Endothelial cell of umbilical vein (primary cell): ENCODE results near the gene NCKAP5. TPM values are rescaled to one million over a fixed set of nuclear protein-coding genes. Genes with fewer than 3 reads are reported as not detected.

Experiments used
- BruUV-seq: library from RNA; stranded (reverse); fragments of 400-500 nt; replicated peaks from 2 replicates; lab custom pipeline; 2021; lab: Mats Ljungman, UMichigan
- CTCF ChIA-PET: fragments of 300-600, 350-600 bp; sonication (Branson Sonifier 250); formaldehyde crosslinking; loops from one replicate; lab custom pipeline; 2021; ENCODE audit warnings: antibody characterized with exemption, inconsistent platforms; lab: Charles Lee
- POLR2A ChIA-PET: fragments of 300-600, 350-600 bp; sonication (Branson Sonifier 250); formaldehyde crosslinking; loops from one replicate; lab custom pipeline; 2021; ENCODE audit warnings: antibody characterized with exemption, inconsistent platforms; lab: Charles Lee
- DNase-seq: peaks from one replicate; pipeline ENCODE4 v3.0.0-alpha.2; 2011; ENCODE audit warnings: low read depth, low spot score
- FAIRE-seq: peaks from 2 replicates; lab custom pipeline; 2011; peaks lifted over from hg19 to GRCh38; lab: Jason Lieb, UNC
- H2AFZ ChIP-seq: 2 replicates; pipeline ENCODE4 v1.6.0; 2012; ENCODE audit warnings: low read depth, low read length, control low read depth, inconsistent platforms
- H3K27ac ChIP-seq: 2 replicates; pipeline ENCODE4 v1.5.1; 2011; ENCODE audit warnings: low read depth, mild to moderate bottlenecking, control low read depth, low read length, moderate library complexity; ENCODE audit not compliant: insufficient read depth
- H3K27me3 ChIP-seq, 2 experiments: 2 replicates each; pipeline versions ENCODE4 v1.6.0 to v1.6.1; 2011; ENCODE audit warnings: low read length in 2 of 2, mixed read lengths in 1 of 2; ENCODE audit not compliant: control insufficient read depth in 2 of 2, insufficient read depth in 2 of 2
- H3K36me3 ChIP-seq, 2 experiments: 2 replicates in 1 of 2; 3 replicates in 1 of 2; pipeline ENCODE4 v1.5.1; 2011; ENCODE audit warnings: low read length in 2 of 2, mild to moderate bottlenecking in 1 of 2, moderate library complexity in 1 of 2; ENCODE audit not compliant: control insufficient read depth in 2 of 2, insufficient read depth in 2 of 2; ENCODE audit errors: extremely low read depth in 1 of 2
- H3K4me1 ChIP-seq: 3 replicates; pipeline ENCODE4 v1.5.1; 2011; ENCODE audit warnings: mild to moderate bottlenecking, low read length; ENCODE audit not compliant: control insufficient read depth, insufficient read depth; ENCODE audit errors: extremely low read depth
- H3K4me2 ChIP-seq: 2 replicates; pipeline ENCODE4 v1.6.1; 2011; ENCODE audit warnings: low read length, control low read depth, mixed read lengths; ENCODE audit not compliant: insufficient read depth
- H3K4me3 ChIP-seq, 3 experiments: fragments of 200-600 bp in 1 of 3; sonication (generic), shearing (Covaris generic) in 1 of 3; replicated peaks in 1 of 3; 2 replicates each; pipeline ENCODE4 v1.5.1; 2011 to 2016; ENCODE audit warnings: control low read depth in 3 of 3, low read length in 3 of 3, mild to moderate bottlenecking in 2 of 3, inconsistent platforms in 1 of 3, low read depth in 1 of 3, moderate library complexity in 1 of 3; ENCODE audit not compliant: insufficient read depth in 1 of 3
- H3K79me2 ChIP-seq: 2 replicates; pipeline ENCODE4 v1.6.0; 2012; ENCODE audit warnings: low read length, inconsistent platforms; ENCODE audit not compliant: control insufficient read depth, insufficient read depth
- H3K9ac ChIP-seq: replicated peaks from 2 replicates; pipeline ENCODE3; 2011; ENCODE audit warnings: low read length, control low read depth; ENCODE audit not compliant: insufficient read depth; ENCODE audit errors: extremely low read depth
- H3K9me1 ChIP-seq: replicated peaks from 3 replicates; pipeline ENCODE4 v1.6.0; 2011; ENCODE audit warnings: mild to moderate bottlenecking, low read length; ENCODE audit not compliant: control insufficient read depth, insufficient read depth; ENCODE audit errors: extremely low read depth
- H3K9me3 ChIP-seq: replicated peaks from 2 replicates; pipeline ENCODE4 v1.5.1; 2012; ENCODE audit warnings: low read length, inconsistent platforms; ENCODE audit not compliant: control insufficient read depth, insufficient read depth
- H4K20me1 ChIP-seq: replicated peaks from 2 replicates; pipeline ENCODE3; 2011; ENCODE audit warnings: mild to moderate bottlenecking, low read length; ENCODE audit not compliant: control insufficient read depth, insufficient read depth; ENCODE audit errors: extremely low read depth
- CTCF ChIP-seq, 2 donors: IDR thresholded peaks; 1 replicate in 1 of 2; 2 replicates in 1 of 2; pipeline ENCODE4 v1.5.1; 2011; ENCODE audit warnings: low read length in 2 of 2, mild to moderate bottlenecking in 2 of 2, moderate library complexity in 2 of 2, control low read depth in 1 of 2, inconsistent platforms in 1 of 2, low read depth in 1 of 2; ENCODE audit not compliant: insufficient read depth in 1 of 2; ENCODE audit errors: extremely low read depth in 1 of 2
- EZH2 ChIP-seq: IDR thresholded peaks from 2 replicates; pipeline ENCODE4 v1.6.1; 2012; ENCODE audit warnings: borderline replicate concordance, low read depth, mild to moderate bottlenecking, moderate library complexity, low read length, inconsistent platforms; ENCODE audit not compliant: severe bottlenecking
- GATA2 ChIP-seq: IDR thresholded peaks from 2 replicates; pipeline ENCODE4 v1.7.0; 2011; ENCODE audit warnings: low read depth, mild to moderate bottlenecking, moderate library complexity, mixed read lengths, low read length; ENCODE audit not compliant: insufficient read length, insufficient read depth
- JUN ChIP-seq: IDR thresholded peaks from 2 replicates; pipeline ENCODE4 v1.6.1; 2011; ENCODE audit warnings: borderline replicate concordance, low read depth; ENCODE audit not compliant: insufficient read length, insufficient read depth
- POLR2A ChIP-seq: IDR thresholded peaks from 2 replicates; pipeline ENCODE4 v1.6.1; 2012; ENCODE audit warnings: low read depth, mild to moderate bottlenecking, control low read depth, low read length
- POLR2AphosphoS5 ChIP-seq: IDR thresholded peaks from 2 replicates; pipeline ENCODE4 v1.6.1; 2012; ENCODE audit warnings: low read depth, mild to moderate bottlenecking, control low read depth, low read length, moderate library complexity; ENCODE audit not compliant: insufficient read depth
- dilution Hi-C: fragments of 300-500 bp; cut with MboI; formaldehyde crosslinking; loops from one replicate; pipeline ENCODE4 v1.15.0; 2019; ENCODE audit warnings: low sequenced_read_pairs; ENCODE audit not compliant: extremely low pct_ligation_motif_present
- intact Hi-C: fragments of 100-400 bp; cut with micrococcal nuclease; formaldehyde crosslinking; loops from one replicate; pipeline ENCODE4 v1.10.0; 2022
- polyA plus RNA-seq, 4 experiments: library from polyadenylated mRNA; depleted of rRNA in 3 of 4; stranded (reverse) in 3 of 4; unstranded in 1 of 4; fragments of >200 nt; gene quantifications; 2 replicates each; pipeline versions ENCODE4 v1.2.1 to v1.2.3, GENCODE V29; 2011 to 2012; ENCODE audit warnings: missing spikeins in 1 of 4
- total RNA-seq: library from RNA; stranded (reverse); gene quantifications from 2 replicates; pipeline ENCODE4 v1.2.3, GENCODE V29; 2021
- TF ChIP-seq, protein P1 (sequence below): IDR thresholded peaks from 2 replicates; pipeline ENCODE4 v1.6.1; 2011; ENCODE audit not compliant: insufficient read depth, insufficient read length

Gene NCKAP5
- total and polyA plus RNA-seq, 2 donors (not counting 3 experiments of a cell fraction or from before 2014, with no cell fraction given) = 0.47 to 3.3 TPM

DNA sequence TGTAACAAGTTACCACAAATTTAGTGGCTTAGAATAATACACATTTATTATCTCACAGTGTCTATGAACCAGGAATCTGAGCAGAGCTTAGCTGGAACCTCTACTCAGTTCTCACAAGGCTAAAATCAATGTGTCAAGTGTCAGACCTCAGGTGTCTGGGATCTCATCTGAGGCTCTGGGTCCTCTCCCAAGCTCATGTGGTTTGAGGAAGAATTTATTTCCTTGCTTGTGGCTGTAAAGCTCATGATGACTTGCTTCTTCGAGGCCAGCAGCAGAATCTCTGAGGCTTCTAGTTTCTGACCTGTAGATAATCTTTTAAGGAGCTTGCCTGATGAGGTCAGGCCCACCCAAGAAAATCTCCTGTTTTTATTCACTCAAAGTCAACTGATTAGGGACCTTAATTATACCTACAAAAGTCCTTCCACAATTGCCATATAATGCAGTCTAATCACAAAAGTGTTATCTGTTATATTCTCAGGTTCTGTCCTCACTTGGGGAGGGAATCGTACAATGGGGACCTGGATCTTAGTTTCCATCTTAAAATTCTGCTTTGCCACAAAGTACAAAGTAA is 14.3 kb downstream of the NCKAP5 start:
- CTCF ChIA-PET = no interaction called here
- no TSS peak for BruUV-seq
- Histone ChIP-seq H2AFZ (no peak overlapping the region), H3K4me2 (no peak overlapping the region), H3K9me1 (no peaks in the 10 kb centered on the region), H3K9ac (no peak overlapping the region), H3K79me2 (no peaks in the 10 kb centered on the region), H3K27ac (no peak overlapping the region), H4K20me1 (no peaks in the 10 kb centered on the region), H3K4me3 (no peak overlapping the region), H3K4me1 (no peaks in the 10 kb centered on the region), H3K9me3 (no peaks in the 10 kb centered on the region), H3K27me3 (no peaks in the 10 kb centered on the region), H3K36me3 (no peaks in the 10 kb centered on the region)
- POLR2A ChIA-PET = no interaction called here
- dilution Hi-C loops = no loop called here
- DNase-seq = no peak
- TF ChIP-seq EZH2 (no peak), GATA2 (no peak), CTCF (IDR thresholded peaks at IDR 0.05; ENCODE audit: extremely low read depth in 1 of 2, insufficient read depth in 1 of 2, low read depth in 1 of 2, low read length in 2 of 2) (no peak), POLR2AphosphoS5 (no peak), JUN (no peak), POLR2A (no peak)
- TF ChIP-seq, protein P1, sequence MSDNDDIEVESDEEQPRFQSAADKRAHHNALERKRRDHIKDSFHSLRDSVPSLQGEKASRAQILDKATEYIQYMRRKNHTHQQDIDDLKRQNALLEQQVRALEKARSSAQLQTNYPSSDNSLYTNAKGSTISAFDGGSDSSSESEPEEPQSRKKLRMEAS = no peak
- FAIRE-seq = no peak
- intact Hi-C loops = no loop called here
